HepG2 (cell line): ENCODE measurements around the gene TMEM196. TPM values are rescaled to one million over a fixed set of nuclear protein-coding genes. Genes with fewer than 3 reads are reported as not detected.

Experiments
- CREB3 ChIP-seq: sonication (generic); formaldehyde crosslinking; IDR thresholded peaks from 2 replicates; pipeline ENCODE4 v1.5.0; 2020; ENCODE audit warnings: missing genetic modification reagents
- RAD21 ChIP-seq: fragments of 450-650 bp; formaldehyde crosslinking; IDR thresholded peaks from 2 replicates; pipeline ENCODE4 v1.5.0; 2020; ENCODE audit warnings: mild to moderate bottlenecking
- ZBTB40 ChIP-seq, 2 experiments: fragments of 450-650 bp in 1 of 2; sonication (generic) in 1 of 2; formaldehyde crosslinking in 1 of 2; IDR thresholded peaks; 2 replicates each; pipeline versions ENCODE4 v1.6.1 to v1.8.0; 2016 to 2022; ENCODE audit warnings: antibody characterized with exemption in 1 of 2, mild to moderate bottlenecking in 1 of 2, missing genetic modification reagents in 1 of 2
- polyA plus RNA-seq, 8 experiments: library from polyadenylated mRNA; depleted of rRNA in 3 of 8; stranded (reverse) in 7 of 8; unstranded in 1 of 8; fragments of >200 nt; fragmentation: Illumina TruSeq in 4 of 8; extraction: Trizol in 4 of 8; gene quantifications; 2 replicates each; pipeline versions ENCODE4 v1.2.1 to v1.2.3, GENCODE V29; 2011 to 2016; ENCODE audit warnings: low read depth in 4 of 8, missing spikeins in 1 of 8, mixed read lengths in 1 of 8; ENCODE audit not compliant: insufficient read depth in 1 of 8
- total RNA-seq, 5 experiments: library from RNA; depleted of rRNA; stranded (reverse); fragments of >200 nt; fragmentation: Illumina TruSeq; extraction: Trizol; gene quantifications; 2 replicates each; pipeline ENCODE4 v1.2.3, GENCODE V29; 2016; ENCODE audit warnings: low read depth in 1 of 5

TMEM196 gene
- total and polyA plus RNA-seq, 2 of the 13 experiments (the other 11 are each of a cell fraction or from before 2014, with no cell fraction given): not detected

GRCh38 chr7:19725770-19726169 is 47.6 kb downstream of the TMEM196 start (continued):
- TF ChIP-seq CREB3 (CRISPR knock-in tag) (no peak), RAD21 (CRISPR knock-in tag) (no peak), ZBTB40 (IDR thresholded peaks at IDR 0.05) (no peak), ZBTB40 (CRISPR knock-in tag; IDR thresholded peaks at IDR 0.05) (no peak)
